GM21360 (cell line): ENCODE measurements around the gene ABHD10.
"Not testable (repeated sequence)": the region's sequence is repeated elsewhere in the genome, so short reads cannot be mapped to it uniquely, and the experiment has no call there.

ENCODE experiments used
- ATAC-seq: cut with Tn5 transposase; IDR thresholded peaks from one replicate; pipeline ENCODE4 v1.9.1; 2021; ENCODE audit warnings: mild to moderate bottlenecking, moderate library complexity; ENCODE audit not compliant: unreplicated experiment

Gene ABHD10

GRCh38 chr3:112020674-112021085 lies 41.9 kb downstream of the ABHD10 start:
- no peak for ATAC-seq

- no peak for ATAC-seq
Measured at GRCh38 chr3:112027142-112027541, 48.3 kb downstream of the ABHD10 start.

- no peak for ATAC-seq
Measured at GRCh38 chr3:112027826-112028225, 49.0 kb downstream of the ABHD10 start.

DNA sequence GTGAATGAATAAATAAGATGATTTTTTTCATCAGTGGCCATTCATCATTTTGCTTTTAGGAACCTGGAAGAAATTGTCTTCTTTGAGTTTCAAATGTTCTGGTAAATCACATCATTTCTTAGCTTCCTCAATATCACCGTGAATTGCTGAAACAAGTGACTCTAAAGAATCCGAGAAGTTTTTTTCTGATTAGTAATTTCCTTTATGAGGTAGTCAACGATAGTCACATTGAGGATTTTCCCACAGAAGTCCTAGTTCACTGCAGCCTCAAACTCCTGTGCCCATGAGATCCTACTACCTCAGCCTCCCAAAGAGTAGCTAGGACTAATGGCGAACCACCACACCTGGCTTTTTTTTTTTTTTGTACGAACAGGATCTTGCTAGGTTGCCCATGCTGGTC lies 52.1 kb downstream of the ABHD10 start:
- ATAC-seq, result no peak

DNA sequence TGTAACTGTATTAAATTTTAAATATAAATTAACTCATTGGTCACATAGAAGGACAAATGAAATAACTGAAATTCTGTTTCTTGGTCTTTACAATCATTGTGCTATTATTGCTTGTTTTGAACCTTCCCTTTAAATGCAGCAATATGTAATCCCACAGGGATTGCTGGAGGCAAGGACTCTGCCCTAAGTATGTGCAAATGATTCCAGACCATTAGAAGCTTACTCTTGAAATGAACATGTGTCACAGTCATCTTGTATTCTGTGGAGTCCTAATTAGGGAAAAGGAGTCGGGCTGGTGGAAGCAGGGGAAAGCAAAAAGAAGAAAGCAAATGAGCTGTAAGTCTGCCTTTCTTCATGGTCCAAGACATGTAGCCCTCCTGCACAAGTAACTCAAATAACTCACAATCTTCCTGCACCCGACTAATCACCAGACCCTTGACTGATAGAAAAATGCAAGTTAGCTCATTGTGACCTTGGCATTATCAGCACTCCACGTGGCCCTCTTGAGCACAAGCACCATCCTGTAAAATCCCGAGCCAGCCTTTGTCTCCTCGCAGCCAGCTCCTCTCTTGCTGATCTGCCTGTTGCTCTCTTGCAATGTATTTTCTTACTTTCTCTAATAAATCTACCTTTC lies 53.4 kb downstream of the ABHD10 start:
- no peak for ATAC-seq

DNA sequence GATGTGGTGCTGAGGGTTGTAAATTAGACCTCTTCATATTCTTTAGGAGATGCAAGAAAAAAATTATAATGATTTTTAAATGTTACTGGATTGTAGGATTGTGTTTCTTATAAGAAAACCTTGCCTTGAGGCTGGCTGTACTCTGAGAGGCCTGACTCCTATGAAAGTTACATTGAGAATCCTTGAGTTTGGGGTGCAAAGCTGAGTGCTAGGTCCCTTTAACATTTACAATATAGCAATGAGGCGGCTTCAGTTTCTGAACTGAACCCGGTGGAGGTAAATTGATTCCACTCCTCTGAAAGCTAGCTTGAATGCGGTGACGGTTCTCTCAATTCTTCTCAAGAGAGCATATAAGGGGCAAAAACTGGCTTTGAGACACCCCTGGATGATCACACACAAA lies 55.6 kb downstream of the ABHD10 start, which contains the start of gene TMPRSS7:
Gene TMPRSS7 (plus strand): TSS at position 301 of the 400 bp plus-strand sequence. CDS start 110 bp downstream, outside the sequence.
- ATAC-seq, result no peak

- no peak for ATAC-seq
Measured at GRCh38 chr3:112035241-112035640, 56.4 kb downstream of the ABHD10 start.

GRCh38 chr3:112037194-112037593 lies 58.4 kb downstream of the ABHD10 start:
- not testable (repeated sequence) for ATAC-seq

- ATAC-seq, result no peak
Measured at GRCh38 chr3:112038863-112039262, 60.0 kb downstream of the ABHD10 start.

DNA sequence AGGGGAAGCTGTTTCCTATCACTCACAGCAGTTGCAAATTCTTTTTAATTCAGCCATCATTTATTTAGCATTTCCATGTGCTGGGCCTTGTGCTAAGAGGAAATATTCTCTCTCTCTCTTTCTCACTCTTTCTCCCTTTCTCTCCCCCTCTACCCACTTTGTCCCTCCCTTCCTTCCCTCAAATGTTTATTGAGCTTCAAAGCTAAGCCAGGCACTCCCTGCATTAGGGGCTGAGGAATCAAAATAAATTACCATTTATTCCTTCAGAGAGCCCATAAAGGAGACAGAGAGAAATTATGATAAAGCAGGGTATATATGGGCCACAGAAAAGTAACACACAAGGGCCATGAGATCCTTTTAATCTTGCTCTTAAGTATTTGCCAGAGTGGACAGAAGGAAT lies 62.5 kb downstream of the ABHD10 start:
- no peak for ATAC-seq

GRCh38 chr3:112042842-112043280 lies 64.0 kb downstream of the ABHD10 start:
- ATAC-seq, result no peak
